H9 (cell line): ENCODE data around the gene YJU2. TPM values are rescaled to one million over a fixed set of nuclear protein-coding genes. Genes with fewer than 3 reads are reported as not detected.
"Not testable (repeated sequence)": the region's sequence is repeated elsewhere in the genome, so short reads cannot be mapped to it uniquely, and the experiment has no call there.

ENCODE experiments used
- DNase-seq: peaks from one replicate; pipeline ENCODE4 v3.0.0-alpha.2; 2017
- H2AFZ ChIP-seq: one replicate; pipeline ENCODE4 v1.6.1; 2013; ENCODE audit warnings: mild to moderate bottlenecking, low read length, control low read depth, moderate library complexity
- H2AK5ac ChIP-seq: 2 replicates; pipeline ENCODE4 v1.6.1; 2013; ENCODE audit warnings: low read length, control low read depth, mixed read lengths; ENCODE audit not compliant: insufficient read length
- H2BK120ac ChIP-seq: one replicate; pipeline ENCODE4 v1.6.1; 2013; ENCODE audit warnings: low read depth, mild to moderate bottlenecking, low read length, control low read depth, inconsistent platforms; ENCODE audit not compliant: poor library complexity, severe bottlenecking
- H2BK12ac ChIP-seq: 2 replicates; pipeline ENCODE4 v1.6.1; 2013; ENCODE audit warnings: low read length, control low read depth, mixed read lengths, low read depth; ENCODE audit not compliant: insufficient read length
- H2BK15ac ChIP-seq: 2 replicates; pipeline ENCODE4 v1.6.1; 2013; ENCODE audit warnings: low read depth, low read length, control low read depth
- H2BK20ac ChIP-seq: one replicate; pipeline ENCODE4 v1.6.1; 2013; ENCODE audit warnings: low read depth, mild to moderate bottlenecking, low read length, control low read depth, inconsistent platforms; ENCODE audit not compliant: poor library complexity, severe bottlenecking
- H2BK5ac ChIP-seq: 2 replicates; pipeline ENCODE4 v1.6.1; 2013; ENCODE audit warnings: low read length, control low read depth, mixed read lengths; ENCODE audit not compliant: insufficient read length
- H3K14ac ChIP-seq: 2 replicates; pipeline ENCODE4 v1.6.1; 2013; ENCODE audit warnings: low read length, control low read depth; ENCODE audit not compliant: insufficient read depth
- H3K18ac ChIP-seq: 2 replicates; pipeline ENCODE4 v1.6.1; 2013; ENCODE audit warnings: low read depth, mild to moderate bottlenecking, mixed read lengths, low read length, control low read depth; ENCODE audit not compliant: insufficient read length
- H3K23ac ChIP-seq: 2 replicates; pipeline ENCODE4 v1.6.1; 2013; ENCODE audit warnings: low read length, control low read depth, mixed read lengths, low read depth; ENCODE audit not compliant: insufficient read length
- H3K23me2 ChIP-seq: 2 replicates; pipeline ENCODE4 v1.6.1; 2013; ENCODE audit warnings: low read depth, mild to moderate bottlenecking, mixed read lengths, low read length, control low read depth; ENCODE audit not compliant: insufficient read length, poor library complexity, severe bottlenecking
- H3K27ac ChIP-seq: 2 replicates; pipeline ENCODE4 v1.5.1; 2013; ENCODE audit warnings: low read length, control low read depth, mixed read lengths, low read depth; ENCODE audit not compliant: insufficient read length
- H3K27me3 ChIP-seq: 2 replicates; pipeline ENCODE4 v1.6.1; 2013; ENCODE audit warnings: low read length, control low read depth, inconsistent platforms; ENCODE audit not compliant: insufficient read depth
- H3K4ac ChIP-seq: 2 replicates; pipeline ENCODE4 v1.6.1; 2013; ENCODE audit warnings: low read depth, mild to moderate bottlenecking, control low read depth, inconsistent platforms, low read length, moderate library complexity
- H3K4me1 ChIP-seq: 2 replicates; pipeline ENCODE4 v1.6.1; 2013; ENCODE audit warnings: low read length, control low read depth, inconsistent platforms; ENCODE audit not compliant: insufficient read depth
- H3K4me2 ChIP-seq: 2 replicates; pipeline ENCODE4 v1.6.1; 2013; ENCODE audit warnings: low read length, control low read depth, mixed read lengths; ENCODE audit not compliant: insufficient read length, insufficient read depth
- H3K56ac ChIP-seq: 2 replicates; pipeline ENCODE4 v1.6.1; 2013; ENCODE audit warnings: low read depth, mild to moderate bottlenecking, mixed read lengths, low read length, control low read depth; ENCODE audit not compliant: insufficient read length
- H3K79me1 ChIP-seq: 2 replicates; pipeline ENCODE4 v1.6.1; 2013; ENCODE audit warnings: low read depth, mild to moderate bottlenecking, moderate library complexity, low read length, control low read depth, inconsistent platforms; ENCODE audit not compliant: insufficient read depth, poor library complexity, severe bottlenecking
- H3K79me2 ChIP-seq: 2 replicates; pipeline ENCODE4 v1.6.1; 2013; ENCODE audit warnings: low read length, control low read depth, inconsistent platforms; ENCODE audit not compliant: insufficient read depth
- H3K9ac ChIP-seq: 2 replicates; pipeline ENCODE4 v1.6.1; 2013; ENCODE audit warnings: low read length, control low read depth, mixed read lengths; ENCODE audit not compliant: insufficient read length; ENCODE audit errors: extremely low read depth
- H3K9me3 ChIP-seq: one replicate; pipeline ENCODE4 v1.6.1; 2013; ENCODE audit warnings: low read depth, low read length, inconsistent platforms; ENCODE audit not compliant: control insufficient read depth
- H3T11ph ChIP-seq: one replicate; pipeline ENCODE4 v1.6.1; 2013; ENCODE audit warnings: mild to moderate bottlenecking, low read length, control low read depth, inconsistent platforms
- H4K20me1 ChIP-seq: one replicate; pipeline ENCODE4 v1.6.1; 2013; ENCODE audit not compliant: control insufficient read depth, insufficient read length, insufficient read depth
- H4K5ac ChIP-seq: 2 replicates; pipeline ENCODE4 v1.6.1; 2013; ENCODE audit warnings: low read depth, mild to moderate bottlenecking, mixed read lengths, low read length, control low read depth; ENCODE audit not compliant: insufficient read length
- H4K8ac ChIP-seq: replicated peaks from 2 replicates; pipeline ENCODE4 v1.6.1; 2013; ENCODE audit warnings: low read length, control low read depth, mixed read lengths, low read depth; ENCODE audit not compliant: insufficient read length
- H4K91ac ChIP-seq: 2 replicates; pipeline ENCODE4 v1.6.1; 2013; ENCODE audit warnings: low read depth, mild to moderate bottlenecking, moderate library complexity, mixed read lengths, low read length, control low read depth; ENCODE audit not compliant: insufficient read length
- H3K27ac Mint-ChIP-seq, 3 experiments: 2 replicates in 2 of 3; 3 replicates in 1 of 3; pipeline ENCODE4 v1.8.0; 2020 to 2021; ENCODE audit warnings: mixed read lengths in 3 of 3, mild to moderate bottlenecking in 1 of 3, moderate library complexity in 1 of 3
- H3K27me3 Mint-ChIP-seq: 2 replicates; pipeline ENCODE4 v1.8.0; 2021; ENCODE audit warnings: low read depth, mild to moderate bottlenecking, moderate library complexity, mixed read lengths
- H3K36me3 Mint-ChIP-seq, 3 experiments: 2 replicates in 2 of 3; 3 replicates in 1 of 3; pipeline ENCODE4 v1.8.0; 2020 to 2021; ENCODE audit warnings: low read depth in 3 of 3, mixed read lengths in 3 of 3; ENCODE audit not compliant: insufficient read depth in 1 of 3
- H3K4me1 Mint-ChIP-seq, 2 experiments: 2 replicates each; pipeline ENCODE4 v1.8.0; 2020; ENCODE audit warnings: mixed read lengths in 2 of 2
- H3K4me3 Mint-ChIP-seq, 2 experiments: 2 replicates in 1 of 2; 3 replicates in 1 of 2; pipeline ENCODE4 v1.8.0; 2020 to 2021; ENCODE audit warnings: mild to moderate bottlenecking in 2 of 2, mixed read lengths in 2 of 2, moderate library complexity in 1 of 2
- H3K9me3 Mint-ChIP-seq, 2 experiments: 2 replicates in 1 of 2; 3 replicates in 1 of 2; pipeline ENCODE4 v1.8.0; 2020; ENCODE audit warnings: mild to moderate bottlenecking in 2 of 2, mixed read lengths in 2 of 2, moderate library complexity in 1 of 2
- CTCF ChIP-seq: fragments of 200-600 bp; sonication (generic); conservative IDR thresholded peaks from 3 replicates; pipeline ENCODE4 v1.8.0; 2021; ENCODE audit warnings: antibody characterized with exemption, mild to moderate bottlenecking
- WGBS: extraction: QIAGEN DNeasy Blood & Tissue Kit; methylation state at CpG from one replicate; pipeline ENCODE4 v1.1.7; 2013; ENCODE audit warnings: missing lambda C conversion rate, low lambda C conversion rate, mixed read lengths; ENCODE audit not compliant: insufficient read length; ENCODE audit errors: extremely low coverage; 5-methylcytosine and 5-hydroxymethylcytosine counted together
- total RNA-seq: library from RNA; stranded (reverse); gene quantifications from 2 replicates; pipeline ENCODE4 v1.2.1, GENCODE V29; 2021

The YJU2 gene
- total RNA-seq, 1 experiment from 2014 or later: 31.0 TPM

- Histone ChIP-seq H3K4me2 (no peak overlapping the region), H2AFZ (no peak overlapping the region), H3K27me3 (no peaks in the 10 kb centered on the region), H4K91ac (no peak overlapping the region), H4K8ac (no peak overlapping the region), H2AK5ac (no peak overlapping the region), H2BK12ac (no peak overlapping the region), H3K79me2 (no peaks in the 10 kb centered on the region), H2BK15ac (no peak overlapping the region), H4K20me1 (no peaks in the 10 kb centered on the region), H3K56ac (no peak overlapping the region), H3T11ph (no peak overlapping the region), H3K79me1 (no peaks in the 10 kb centered on the region), H3K23ac (no peak overlapping the region), H2BK120ac (no peak overlapping the region), H3K4me1 (no peaks in the 10 kb centered on the region), H3K9me3 (no peaks in the 10 kb centered on the region), H2BK5ac (no peak overlapping the region), H3K18ac (no peak overlapping the region), H3K14ac (no peak overlapping the region), H3K4ac (no peak overlapping the region), H3K9ac (no peak overlapping the region), H3K23me2 (peaks cover 3% of the 10 kb centered on the region), H2BK20ac (no peak overlapping the region), H4K5ac (no peak overlapping the region), H3K27ac (no peak overlapping the region)
- peaks cover 0 to 5% of the 10 kb centered on the region in 2 experiments; a peak in 2 of 4 replicates for H3K4me1 Mint-ChIP-seq
- TF ChIP-seq CTCF: no peak
- peaks cover 3% of the 10 kb centered on the region for H3K27me3 Mint-ChIP-seq
- H3K9me3 Mint-ChIP-seq: peaks cover 1 to 5% of the 10 kb centered on the region in 2 experiments; a peak in 2 of 5 replicates
- no CpG with 5 or more reads among the region's 13 CpGs for WGBS
- no peak for DNase-seq
- no peaks in the 10 kb centered on the region for H3K36me3 Mint-ChIP-seq
- peak overlapping the region in 1 of 3 experiments; percentile 15; a peak in 1 of 7 replicates for H3K27ac Mint-ChIP-seq
- H3K4me3 Mint-ChIP-seq: no peak overlapping the region
Observed at GRCh38 chr19:4234862-4235201, 12.0 kb upstream of the YJU2 start.

DNA sequence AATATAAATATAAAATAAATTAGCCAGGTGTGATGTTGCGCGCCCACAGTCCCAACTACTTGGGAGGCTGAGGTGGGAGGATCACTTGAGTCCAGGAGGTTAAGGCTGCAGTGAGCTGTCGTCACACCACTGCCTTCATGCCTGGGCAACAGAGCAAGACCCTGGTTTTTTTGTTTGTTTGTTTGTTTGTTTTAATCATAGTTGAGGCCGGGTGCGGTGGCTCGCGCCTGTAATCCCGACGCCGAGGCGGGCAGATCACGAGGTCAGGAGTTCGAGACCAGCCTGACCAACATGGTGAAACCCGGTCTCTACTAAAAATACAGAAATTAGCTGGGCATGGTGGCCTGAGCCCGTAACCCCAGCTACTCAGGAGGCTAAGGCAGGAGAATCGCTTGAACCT lies 9.4 kb upstream of the YJU2 start:
- DNase-seq, H3K4me1 Mint-ChIP-seq: not testable (repeated sequence)
- H3K27me3 Mint-ChIP-seq: peaks cover 15% of the 10 kb centered on the region

More for the DNA sequence above, 9.4 kb upstream of the YJU2 start:
- H3K4me1 ChIP-seq, H2AK5ac ChIP-seq, H4K8ac ChIP-seq, H3K79me2 ChIP-seq, H3K27ac ChIP-seq, H2BK120ac ChIP-seq, H3K4me2 ChIP-seq, H3K18ac ChIP-seq, H3K9me3 ChIP-seq, H3K14ac ChIP-seq, H3K56ac ChIP-seq, H4K91ac ChIP-seq, H3K4me3 Mint-ChIP-seq, H3K27ac Mint-ChIP-seq, H2BK5ac ChIP-seq, H2AFZ ChIP-seq, H2BK20ac ChIP-seq, H3K4ac ChIP-seq, H2BK15ac ChIP-seq, H3K36me3 Mint-ChIP-seq, H4K5ac ChIP-seq, H3K9ac ChIP-seq, H3K27me3 ChIP-seq, H2BK12ac ChIP-seq, H3K23ac ChIP-seq, H4K20me1 ChIP-seq, H3T11ph ChIP-seq, H3K23me2 ChIP-seq, H3K79me1 ChIP-seq: not testable (repeated sequence)
- no CpG with 5 or more reads among the region's 16 CpGs for WGBS
- H3K9me3 Mint-ChIP-seq: peaks cover 10% of the 10 kb centered on the region in 2 experiments; a peak in 4 of 5 replicates
